PC-3 (cell line): ENCODE data around the gene KLK13. TPM values are rescaled to one million over a fixed set of nuclear protein-coding genes. Genes with fewer than 3 reads are reported as not detected.

ENCODE experiments used
- ATAC-seq: fragments of 200-7000 bp; cut with Tn5 transposase; 2 replicates; pipeline ENCODE4 v1.9.1; 2020; ENCODE audit warnings: mild to moderate bottlenecking, moderate library complexity
- BruUV-seq: library from RNA; stranded (reverse); fragments of 400-500 nt; replicated peaks from 2 replicates; lab custom pipeline; 2021; lab: Mats Ljungman, UMichigan
- CTCF ChIA-PET: fragments of 300-600 bp; sonication (Branson Sonifier 250); formaldehyde crosslinking; loops from one replicate; lab custom pipeline; 2022; ENCODE audit warnings: antibody characterized with exemption; lab: Charles Lee
- POLR2A ChIA-PET: fragments of 300-600 bp; sonication (Branson Sonifier 250); formaldehyde crosslinking; loops from one replicate; lab custom pipeline; 2022; ENCODE audit warnings: antibody characterized with exemption; ENCODE audit not compliant: unreplicated experiment; lab: Charles Lee
- DNase-seq: peaks from one replicate; pipeline ENCODE4 v3.0.0-alpha.2; 2015
- H2AFZ ChIP-seq: fragments of 300-600 bp; sonication (generic); 2 replicates; pipeline ENCODE4 v1.6.0; 2016; ENCODE audit warnings: antibody characterized with exemption, low read length
- H3F3A ChIP-seq: fragments of 300-600 bp; sonication (generic); one replicate; pipeline ENCODE4 v1.6.0; 2017; ENCODE audit warnings: antibody characterized with exemption, low read length, control low read depth, mild to moderate bottlenecking; ENCODE audit not compliant: unreplicated experiment
- H3K27ac ChIP-seq: fragments of 300-600 bp; sonication (generic); 2 replicates; pipeline ENCODE4 v1.5.1; 2016; ENCODE audit warnings: mild to moderate bottlenecking, low read length
- H3K27me3 ChIP-seq: fragments of 300-600 bp; sonication (generic); 2 replicates; pipeline ENCODE4 v1.6.1; 2016; ENCODE audit warnings: low read length, mixed read lengths
- H3K36me3 ChIP-seq: fragments of 300-600 bp; sonication (generic); 2 replicates; pipeline ENCODE4 v1.6.1; 2016; ENCODE audit warnings: low read depth, mixed run types, low read length, mixed read lengths
- H3K4me1 ChIP-seq: fragments of 300-600 bp; sonication (generic); 2 replicates; pipeline ENCODE4 v1.5.1; 2016; ENCODE audit warnings: low read length; ENCODE audit not compliant: insufficient read depth
- H3K4me2 ChIP-seq: fragments of 300-600 bp; sonication (generic); 2 replicates; pipeline ENCODE4 v1.6.0; 2016; ENCODE audit warnings: low read length
- H3K4me3 ChIP-seq: fragments of 300-600 bp; sonication (generic); 2 replicates; pipeline ENCODE4 v1.5.1; 2016; ENCODE audit warnings: mild to moderate bottlenecking, low read length, mixed read lengths
- H3K79me2 ChIP-seq: fragments of 300-600 bp; sonication (generic); 2 replicates; pipeline ENCODE4 v1.6.1; 2017; ENCODE audit warnings: low read length, mixed read lengths
- H3K9ac ChIP-seq: fragments of 300-600 bp; sonication (generic); 2 replicates; pipeline ENCODE4 v1.6.0; 2016; ENCODE audit warnings: mild to moderate bottlenecking, low read length
- H3K9me2 ChIP-seq: fragments of 300-600 bp; sonication (generic); replicated peaks from 2 replicates; pipeline ENCODE4 v1.6.1; 2016; ENCODE audit warnings: mixed run types, low read length, mixed read lengths
- H3K9me3 ChIP-seq: fragments of 300-600 bp; sonication (generic); 2 replicates; pipeline ENCODE4 v1.6.1; 2016; ENCODE audit warnings: low read length, mixed read lengths
- H4K20me1 ChIP-seq: fragments of 300-600 bp; sonication (generic); 2 replicates; pipeline ENCODE4 v1.6.1; 2016; ENCODE audit warnings: low read length, mixed read lengths
- EZH2 ChIP-seq: fragments of 300-600 bp; sonication (generic); IDR thresholded peaks from one replicate; pipeline ENCODE4 v1.6.1; 2017; ENCODE audit warnings: antibody characterized with exemption, mild to moderate bottlenecking, low read length; ENCODE audit not compliant: unreplicated experiment
- EZH2phosphoT487 ChIP-seq: fragments of 300-600 bp; sonication (generic); IDR thresholded peaks from 2 replicates; pipeline ENCODE4 v1.6.1; 2018; ENCODE audit warnings: mild to moderate bottlenecking, antibody characterized with exemption, low read length, borderline replicate concordance
- intact Hi-C: fragments of 100-400 bp; cut with micrococcal nuclease; formaldehyde crosslinking; loops from 2 replicates; pipeline ENCODE4 v1.9.0; 2023
- total RNA-seq: library from RNA; depleted of rRNA; stranded (reverse); fragments of >200 nt; gene quantifications from 2 replicates; pipeline ENCODE4 v1.2.3, GENCODE V29; 2014
- TF ChIP-seq, protein P1 (sequence below): fragments of 300-600 bp; sonication (generic); conservative IDR thresholded peaks from 2 replicates; pipeline ENCODE4 v1.5.1; 2017; ENCODE audit warnings: antibody characterized with exemption, low read depth, mild to moderate bottlenecking, low read length

Gene KLK13
- total RNA-seq, 1 experiment from 2014 or later: not detected

DNA sequence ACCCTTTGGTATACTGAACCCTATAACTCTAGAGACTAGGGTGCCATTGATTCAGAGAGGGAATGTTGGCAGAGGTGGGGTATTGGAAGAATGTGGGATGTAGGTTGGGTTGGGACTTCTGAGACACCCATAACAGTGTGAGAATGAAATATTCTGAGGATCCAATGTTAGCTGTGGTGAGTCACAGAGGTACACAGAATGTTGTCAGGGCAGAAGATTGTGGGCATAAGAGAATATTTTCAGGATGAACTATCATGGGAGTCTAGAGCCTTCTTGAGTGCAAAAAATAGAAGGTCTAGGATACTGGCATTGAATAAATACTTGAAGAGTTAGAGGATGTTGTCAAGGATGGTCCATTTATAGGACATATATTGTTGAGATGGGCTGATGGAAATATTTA lies 9.0 kb downstream of the KLK13 start:
- ChIA-PET CTCF (no interaction called here), POLR2A (no interaction called here)
- no peak overlapping the region for H3K4me2 ChIP-seq
- H3K9ac ChIP-seq: no peak overlapping the region
- H3K9me3 ChIP-seq: no peaks in the 10 kb centered on the region
- H3K4me3 ChIP-seq: no peak overlapping the region
- intact Hi-C loops: no loop called here
- TF ChIP-seq EZH2 (no peak), EZH2phosphoT487 (no peak)
- TF ChIP-seq, protein P1, sequence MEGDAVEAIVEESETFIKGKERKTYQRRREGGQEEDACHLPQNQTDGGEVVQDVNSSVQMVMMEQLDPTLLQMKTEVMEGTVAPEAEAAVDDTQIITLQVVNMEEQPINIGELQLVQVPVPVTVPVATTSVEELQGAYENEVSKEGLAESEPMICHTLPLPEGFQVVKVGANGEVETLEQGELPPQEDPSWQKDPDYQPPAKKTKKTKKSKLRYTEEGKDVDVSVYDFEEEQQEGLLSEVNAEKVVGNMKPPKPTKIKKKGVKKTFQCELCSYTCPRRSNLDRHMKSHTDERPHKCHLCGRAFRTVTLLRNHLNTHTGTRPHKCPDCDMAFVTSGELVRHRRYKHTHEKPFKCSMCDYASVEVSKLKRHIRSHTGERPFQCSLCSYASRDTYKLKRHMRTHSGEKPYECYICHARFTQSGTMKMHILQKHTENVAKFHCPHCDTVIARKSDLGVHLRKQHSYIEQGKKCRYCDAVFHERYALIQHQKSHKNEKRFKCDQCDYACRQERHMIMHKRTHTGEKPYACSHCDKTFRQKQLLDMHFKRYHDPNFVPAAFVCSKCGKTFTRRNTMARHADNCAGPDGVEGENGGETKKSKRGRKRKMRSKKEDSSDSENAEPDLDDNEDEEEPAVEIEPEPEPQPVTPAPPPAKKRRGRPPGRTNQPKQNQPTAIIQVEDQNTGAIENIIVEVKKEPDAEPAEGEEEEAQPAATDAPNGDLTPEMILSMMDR: no peak
- no peaks in the 10 kb centered on the region for H3K79me2 ChIP-seq
- DNase-seq (peak; percentile 68), ATAC-seq (peak; percentile 70)
- no TSS peak for BruUV-seq
- no peaks in the 10 kb centered on the region for H3K36me3 ChIP-seq
- no peak overlapping the region for H2AFZ ChIP-seq
- H3F3A ChIP-seq: no peaks in the 10 kb centered on the region
- no peak overlapping the region for H3K27ac ChIP-seq
- no peaks in the 10 kb centered on the region for H3K4me1 ChIP-seq
- no peaks in the 10 kb centered on the region for H3K9me2 ChIP-seq
- no peaks in the 10 kb centered on the region for H4K20me1 ChIP-seq
- H3K27me3 ChIP-seq: peaks cover 22% of the 10 kb centered on the region

DNA sequence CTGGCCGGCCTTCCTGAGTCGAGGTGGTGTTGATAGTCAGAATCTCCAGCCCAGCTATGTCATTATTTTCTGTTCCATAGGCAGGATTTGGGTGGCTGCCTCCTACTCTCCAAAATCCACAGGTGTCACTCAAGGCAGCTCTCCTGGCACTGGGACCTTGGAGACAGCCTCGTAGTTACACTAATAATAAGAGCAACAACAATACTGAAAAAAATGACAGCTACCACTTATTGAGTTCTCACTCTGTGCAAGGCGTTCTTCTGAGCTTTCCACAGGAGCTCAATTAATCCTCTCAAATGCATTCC lies 17.9 kb downstream of the KLK13 start:
- Histone ChIP-seq H3K36me3 (no peaks in the 10 kb centered on the region), H3K9me3 (no peaks in the 10 kb centered on the region), H4K20me1 (no peaks in the 10 kb centered on the region), H2AFZ (no peak overlapping the region), H3F3A (no peaks in the 10 kb centered on the region), H3K27me3 (no peaks in the 10 kb centered on the region), H3K79me2 (no peaks in the 10 kb centered on the region), H3K9ac (no peak overlapping the region), H3K4me2 (no peak overlapping the region), H3K27ac (no peak overlapping the region), H3K9me2 (no peaks in the 10 kb centered on the region), H3K4me1 (no peaks in the 10 kb centered on the region), H3K4me3 (no peak overlapping the region)
- TF ChIP-seq EZH2 (no peak), EZH2phosphoT487 (no peak)
- TF ChIP-seq, protein P1: no peak
- no TSS peak for BruUV-seq
- POLR2A ChIA-PET: no interaction called here
- no peak for ATAC-seq
- DNase-seq: no peak
- CTCF ChIA-PET: interaction anchor here (0.7 kb wide), 1 partner anchor 111 kb away, joined by 4 read pairs; no protein-coding TSS in a partner anchor
- intact Hi-C loops: no loop called here

DNA sequence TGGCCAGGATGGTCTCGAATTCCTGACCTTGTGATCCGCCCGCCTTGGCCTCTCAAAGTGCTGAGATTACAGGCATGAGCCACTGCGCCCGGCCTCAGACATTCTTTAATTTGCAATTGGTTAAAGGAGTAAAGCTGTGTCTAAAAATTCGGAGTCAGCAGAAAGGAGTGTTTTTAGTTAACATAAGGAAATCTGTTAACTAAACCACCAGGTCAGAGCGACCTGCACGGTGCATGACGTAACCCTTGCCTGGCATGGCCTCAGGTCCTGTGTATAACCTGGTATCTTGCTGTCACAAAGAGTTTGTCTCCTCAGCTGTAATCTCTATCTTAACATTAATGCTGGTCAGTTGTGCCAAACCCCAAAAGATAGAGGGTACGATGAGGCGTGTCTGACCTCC lies 20.6 kb downstream of the KLK13 start:
- POLR2A ChIA-PET: no interaction called here

More for the DNA sequence above, 20.6 kb downstream of the KLK13 start:
- Histone ChIP-seq H3K4me2 (no peak overlapping the region), H2AFZ (no peak overlapping the region), H4K20me1 (no peaks in the 10 kb centered on the region), H3K27ac (no peak overlapping the region), H3K36me3 (no peaks in the 10 kb centered on the region), H3K4me1 (no peaks in the 10 kb centered on the region), H3K9ac (no peak overlapping the region), H3K9me3 (no peaks in the 10 kb centered on the region), H3K79me2 (no peaks in the 10 kb centered on the region), H3K27me3 (no peaks in the 10 kb centered on the region), H3K9me2 (no peaks in the 10 kb centered on the region), H3F3A (no peaks in the 10 kb centered on the region), H3K4me3 (no peak overlapping the region)
- intact Hi-C loops: no loop called here
- TF ChIP-seq EZH2phosphoT487 (no peak), EZH2 (no peak)
- TF ChIP-seq, protein P1: no peak
- ATAC-seq: no peak
- CTCF ChIA-PET: no interaction called here
- no TSS peak for BruUV-seq
- DNase-seq: no peak
